Transverse colon (tissue), 4 donors: Measurements from ENCODE around the gene MGLL.

Experiments used
- POLR2A ChIP-seq: fragments of 450-650 bp; IDR thresholded peaks from one replicate; pipeline ENCODE4 v1.6.1; 2016; ENCODE audit warnings: antibody characterized with exemption, mild to moderate bottlenecking, moderate library complexity
- POLR2AphosphoS5 ChIP-seq, 3 donors: sonication (generic); formaldehyde crosslinking; IDR thresholded peaks; one replicate each; pipeline ENCODE4 v1.6.1; 2016; ENCODE audit warnings: antibody characterized with exemption in 3 of 3
- TF ChIP-seq, protein P1 (sequence below), 5 experiments: fragments of 200-600 bp in 3 of 5; fragments of 450-650 bp in 2 of 5; sonication (generic) in 3 of 5; IDR thresholded peaks; 1 replicate in 2 of 5; 2 replicates in 3 of 5; pipeline ENCODE4 v1.5.1; 2016 to 2017; ENCODE audit warnings: antibody characterized with exemption in 5 of 5, inconsistent platforms in 3 of 5, mild to moderate bottlenecking in 2 of 5, moderate library complexity in 1 of 5

DNA sequence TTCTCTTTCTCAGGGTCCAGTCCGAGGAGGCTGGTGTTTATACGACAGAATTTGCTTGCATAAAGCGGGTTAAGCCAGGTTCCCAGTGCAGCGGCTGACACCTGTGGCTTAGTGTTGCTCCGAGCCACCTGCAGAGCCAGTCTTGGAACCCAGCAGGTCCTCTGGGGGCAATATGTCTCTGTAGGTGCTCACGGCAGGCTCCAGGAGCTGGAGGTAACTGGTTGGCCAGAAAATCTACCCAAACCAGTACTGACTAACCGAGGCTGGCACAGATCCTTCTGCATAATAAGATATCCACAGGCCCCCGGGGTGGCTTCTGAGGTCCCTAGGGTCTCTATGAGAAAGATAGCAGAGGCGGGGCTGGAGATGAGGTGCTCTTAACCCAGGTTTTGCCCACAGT, 3.2 kb downstream of the MGLL start:
- TF ChIP-seq POLR2A (no peak), POLR2AphosphoS5 (IDR thresholded peaks at IDR 0.05) (no peak)
- TF ChIP-seq, protein P1, sequence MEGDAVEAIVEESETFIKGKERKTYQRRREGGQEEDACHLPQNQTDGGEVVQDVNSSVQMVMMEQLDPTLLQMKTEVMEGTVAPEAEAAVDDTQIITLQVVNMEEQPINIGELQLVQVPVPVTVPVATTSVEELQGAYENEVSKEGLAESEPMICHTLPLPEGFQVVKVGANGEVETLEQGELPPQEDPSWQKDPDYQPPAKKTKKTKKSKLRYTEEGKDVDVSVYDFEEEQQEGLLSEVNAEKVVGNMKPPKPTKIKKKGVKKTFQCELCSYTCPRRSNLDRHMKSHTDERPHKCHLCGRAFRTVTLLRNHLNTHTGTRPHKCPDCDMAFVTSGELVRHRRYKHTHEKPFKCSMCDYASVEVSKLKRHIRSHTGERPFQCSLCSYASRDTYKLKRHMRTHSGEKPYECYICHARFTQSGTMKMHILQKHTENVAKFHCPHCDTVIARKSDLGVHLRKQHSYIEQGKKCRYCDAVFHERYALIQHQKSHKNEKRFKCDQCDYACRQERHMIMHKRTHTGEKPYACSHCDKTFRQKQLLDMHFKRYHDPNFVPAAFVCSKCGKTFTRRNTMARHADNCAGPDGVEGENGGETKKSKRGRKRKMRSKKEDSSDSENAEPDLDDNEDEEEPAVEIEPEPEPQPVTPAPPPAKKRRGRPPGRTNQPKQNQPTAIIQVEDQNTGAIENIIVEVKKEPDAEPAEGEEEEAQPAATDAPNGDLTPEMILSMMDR (IDR thresholded peaks at IDR 0.05) = no peak
